ENCODE measurements around the gene MLLT6.
A peak's percentile ranks its signal among the peaks of the same experiment; 100 is the strongest.

Gene MLLT6

GRCh38 chr17:38704606-38705522, at the start of gene MLLT6:
MLLT6 (plus strand) TSS chr17:38705273; CDS start chr17:38705633, 360 bp downstream.
- peak; percentile 50 to 78 (median 59) for DNase-seq

DNA sequence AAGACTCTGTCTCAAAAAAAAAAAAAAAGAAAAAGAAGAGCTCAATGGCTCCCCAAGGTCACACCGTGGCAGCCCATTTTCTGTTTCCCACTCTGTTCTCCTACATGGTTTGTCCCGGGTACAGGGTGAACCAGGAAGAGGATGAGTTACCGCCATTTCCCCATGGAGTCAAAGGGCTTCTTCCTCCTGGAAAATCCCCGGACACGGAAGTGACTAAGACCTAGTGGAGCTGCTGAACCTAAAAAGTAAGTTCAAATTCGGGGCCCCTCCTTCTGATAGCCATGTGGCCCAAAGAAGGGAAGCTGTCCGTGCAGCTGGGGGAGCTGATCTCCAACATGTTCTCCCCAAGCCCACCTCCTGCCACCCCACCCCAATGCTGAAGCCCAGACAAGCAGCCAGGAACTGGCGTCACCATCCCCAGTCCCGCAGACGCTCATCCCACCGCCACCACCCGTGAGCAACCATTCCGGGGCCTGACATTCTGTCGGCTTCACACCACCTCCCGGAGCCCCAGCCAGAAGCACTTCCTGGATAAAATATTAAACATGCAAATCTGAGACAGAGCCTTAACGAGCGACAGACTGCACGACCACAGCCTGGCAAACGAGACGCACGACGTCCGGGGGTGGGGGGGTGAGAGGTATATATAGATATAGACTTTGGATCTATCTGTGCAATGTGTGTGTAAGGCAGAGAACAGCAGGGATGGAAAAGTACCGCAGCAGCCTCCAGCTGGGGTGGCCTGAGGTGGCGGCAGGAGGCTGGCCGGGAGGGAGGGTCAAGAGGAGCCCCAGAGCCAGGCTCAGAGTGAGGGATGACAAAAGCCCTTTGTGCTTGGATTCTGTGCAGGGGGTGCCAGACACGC, 47.9 kb upstream of the MLLT6 start:
- no peak for DNase-seq

GRCh38 chr17:38657824-38658740, 47.0 kb upstream of the MLLT6 start:
- DNase-seq = no peak

DNA sequence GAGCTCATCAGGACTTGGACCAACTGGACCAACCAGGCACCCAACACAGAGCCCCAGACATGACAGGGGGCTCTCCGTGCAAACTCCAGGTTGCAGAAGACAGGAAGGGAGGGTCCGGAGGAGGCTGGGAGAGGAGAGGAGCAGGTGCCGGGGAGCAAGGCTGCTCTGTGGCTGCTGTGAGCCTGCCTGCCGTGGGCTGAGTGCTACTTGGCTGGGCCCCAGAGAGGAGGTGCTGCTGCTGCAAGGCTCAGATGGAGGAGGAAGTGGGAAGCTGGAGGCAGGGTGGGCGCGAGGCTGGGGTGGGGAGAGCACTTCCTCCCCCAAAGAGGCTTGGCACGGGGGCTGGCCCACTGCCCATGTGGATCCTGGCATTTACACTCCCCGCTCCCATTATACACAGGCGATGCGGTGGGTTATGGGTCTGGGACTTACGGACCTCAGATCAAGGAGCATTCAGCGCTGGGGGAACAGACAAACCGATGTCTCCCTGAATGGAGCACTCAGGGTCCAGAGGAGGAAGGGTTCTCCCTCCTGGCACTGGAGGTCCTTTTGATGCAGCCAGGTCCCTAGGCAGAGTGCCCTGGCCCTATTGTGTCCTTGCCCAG, 46.2 kb upstream of the MLLT6 start:
- no peak for DNase-seq

GRCh38 chr17:38659415-38659814, 45.7 kb upstream of the MLLT6 start:
- DNase-seq = no peak

GRCh38 chr17:38660097-38661025, 44.7 kb upstream of the MLLT6 start:
- DNase-seq = no peak

DNA sequence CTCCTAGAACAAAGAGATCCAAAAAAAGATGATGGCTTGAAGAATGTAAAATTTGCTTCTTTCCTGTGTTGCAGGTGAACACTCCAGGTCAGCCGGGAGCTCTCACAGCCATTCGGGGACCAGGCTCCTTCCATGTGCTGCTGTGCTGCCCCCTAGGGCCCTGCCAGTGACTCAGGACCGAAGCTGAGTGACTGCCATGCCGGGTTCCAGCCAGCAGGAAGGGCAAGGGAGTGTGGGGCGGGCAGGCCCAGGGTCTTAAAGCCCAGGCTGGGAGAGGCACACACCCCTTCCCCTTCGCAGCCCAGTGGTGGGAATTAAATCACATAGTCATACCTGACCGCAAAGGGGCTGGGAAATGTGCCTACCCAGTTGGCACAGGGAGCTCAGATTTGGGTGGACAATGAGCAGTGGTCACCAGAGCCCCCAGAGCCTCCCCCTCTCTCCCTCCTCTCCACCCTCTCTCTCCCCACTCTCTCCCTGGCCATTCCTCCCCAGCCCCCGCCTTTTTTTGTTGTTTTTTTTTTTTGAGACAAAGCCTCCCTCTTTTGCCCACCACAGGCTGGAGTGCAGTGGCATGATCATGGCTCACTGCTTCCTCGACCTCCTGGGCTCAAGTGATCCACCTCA, 41.8 kb upstream of the MLLT6 start:
- no peak for DNase-seq

DNA sequence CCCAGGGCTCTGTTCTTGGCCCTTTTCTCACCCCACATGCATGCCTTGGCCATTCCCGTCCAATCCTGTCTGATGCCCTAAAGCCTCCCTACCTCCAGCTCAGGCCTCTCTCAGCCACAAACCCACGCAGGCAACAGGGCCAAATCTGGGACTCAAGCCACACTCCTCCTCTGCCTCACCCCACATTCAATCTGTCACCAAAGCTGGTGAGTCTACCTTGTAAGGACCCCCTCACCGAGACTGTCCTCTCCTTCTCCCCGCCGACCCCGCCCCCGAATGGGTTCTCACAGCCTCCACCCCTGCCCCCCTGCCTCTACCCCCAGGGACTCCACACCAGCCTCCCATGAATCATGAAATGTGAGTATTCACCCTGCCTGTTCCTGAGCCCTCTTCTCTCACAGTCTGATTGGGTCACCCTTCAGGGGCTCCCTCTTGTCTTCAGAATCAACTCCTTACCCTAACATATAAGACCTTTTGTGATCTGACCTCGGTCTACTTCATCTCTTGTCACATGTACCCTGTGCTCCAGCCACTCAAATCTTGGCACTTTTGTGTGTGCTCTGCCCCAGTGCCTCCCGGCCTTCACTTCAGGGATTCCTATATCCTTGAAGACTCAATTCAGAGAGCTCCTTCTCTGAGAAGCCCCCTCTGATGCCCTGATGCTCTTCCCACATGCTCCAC, 41.0 kb upstream of the MLLT6 start:
- no peak for DNase-seq

GRCh38 chr17:38667099-38667786, 37.8 kb upstream of the MLLT6 start:
- peak in 1 of 4 experiments; percentile 17 for DNase-seq

DNA sequence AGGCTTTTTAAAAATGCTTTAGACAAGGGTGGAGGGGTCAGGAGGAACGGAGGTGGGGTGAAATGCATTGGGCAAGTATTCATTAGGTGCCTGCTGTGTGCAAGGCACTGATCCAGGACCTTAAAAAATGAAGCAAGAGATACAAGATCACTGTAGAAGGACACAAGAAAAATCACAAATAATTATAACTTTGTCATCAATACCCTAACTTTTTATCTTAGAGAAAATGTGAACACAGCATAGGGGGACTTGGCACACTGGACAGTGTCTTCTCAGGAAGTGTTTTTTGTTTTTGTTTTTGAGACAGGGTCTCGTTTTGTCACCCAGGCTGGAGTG, 37.3 kb upstream of the MLLT6 start:
- no peak for DNase-seq

GRCh38 chr17:38669520-38669919, 35.6 kb upstream of the MLLT6 start:
- DNase-seq = no peak

- no peak for DNase-seq
Observed at GRCh38 chr17:38671939-38672720, 32.9 kb upstream of the MLLT6 start.

GRCh38 chr17:38672788-38673706, 32.0 kb upstream of the MLLT6 start:
- DNase-seq = no peak

DNA sequence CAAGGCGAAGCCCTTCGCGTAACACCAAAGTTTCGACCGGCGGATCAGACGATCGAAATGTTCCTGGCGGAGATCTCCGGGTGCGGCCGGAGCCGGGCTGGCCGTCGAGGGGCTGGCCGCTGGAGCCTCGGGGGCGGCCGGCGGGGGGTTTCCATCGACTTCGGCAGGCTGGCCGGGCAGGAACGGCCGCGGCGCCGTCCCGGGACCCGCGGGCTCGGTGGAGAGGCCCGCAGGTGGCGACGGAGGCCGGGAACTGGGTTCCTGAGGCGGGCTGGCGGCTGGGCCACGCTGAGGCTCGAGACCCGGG, 31.4 kb upstream of the MLLT6 start:
- no peak for DNase-seq

DNA sequence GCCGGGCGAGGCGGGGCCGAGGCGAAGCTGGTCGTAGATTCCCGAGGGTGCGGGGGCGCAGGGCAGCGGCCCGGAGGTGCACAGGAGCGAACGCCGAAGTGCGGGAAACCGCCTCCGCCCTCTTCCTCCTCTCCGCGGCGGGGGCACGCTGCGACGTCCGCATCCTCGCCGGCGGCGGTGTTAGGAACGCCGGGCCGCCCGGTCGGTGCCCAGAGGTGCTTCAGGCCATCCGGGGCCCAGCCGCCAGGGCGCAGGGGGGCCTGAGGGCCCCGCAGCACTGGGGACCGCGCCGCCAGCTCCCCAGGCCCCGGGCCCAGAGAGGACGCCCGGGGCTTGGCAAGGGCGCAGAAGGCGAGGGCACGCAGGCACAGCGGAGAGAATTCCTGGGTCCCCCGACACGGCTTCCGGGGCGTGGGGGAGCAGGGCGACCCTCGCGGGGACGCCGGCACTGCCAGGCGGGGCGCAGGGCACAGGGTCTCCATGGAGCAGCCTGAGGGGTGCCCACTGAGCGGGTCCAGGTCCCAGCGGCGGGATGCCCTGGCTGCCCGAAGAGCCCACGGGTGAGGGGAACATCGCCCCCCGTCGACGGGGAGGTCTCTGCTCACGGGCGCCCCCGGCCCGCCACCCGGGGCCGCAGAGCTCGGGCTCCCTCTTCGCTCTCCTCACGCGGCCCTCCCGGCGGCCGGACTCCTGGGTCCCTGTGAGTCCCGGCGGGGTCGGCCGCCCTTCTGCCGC, 30.9 kb upstream of the MLLT6 start:
- DNase-seq = no peak

GRCh38 chr17:38674749-38675615, 30.1 kb upstream of the MLLT6 start, which contains the start of gene EPOP:
EPOP (minus strand) TSS chr17:38674957; CDS start chr17:38674495, 462 bp downstream.
- peak; percentile 55 to 74 (median 63) for DNase-seq

All from activated naive CD4-positive, alpha-beta T cell (primary cell).